CD4-positive, alpha-beta memory T cell (primary cell): ENCODE results near the gene MACROD2. TPM values are rescaled to one million over a fixed set of nuclear protein-coding genes. Genes with fewer than 3 reads are reported as not detected.

ENCODE experiments used
- CTCF ChIA-PET: fragments of 350-600 bp; sonication (Branson Sonifier 250); formaldehyde crosslinking; loops from one replicate; lab custom pipeline; 2021; ENCODE audit warnings: inconsistent platforms; ENCODE audit not compliant: partially characterized antibody; lab: Charles Lee
- POLR2A ChIA-PET: fragments of 350-600 bp; sonication (Branson Sonifier 250); formaldehyde crosslinking; loops from one replicate; lab custom pipeline; 2021; ENCODE audit not compliant: partially characterized antibody; lab: Charles Lee
- DNase-seq, 5 donors: peaks; one replicate each; pipeline versions ENCODE4 v3.0.0 to v3.0.0-alpha.2; 2020 to 2022; ENCODE audit warnings: mixed read lengths in 1 of 5
- H3K27ac ChIP-seq: one replicate; pipeline ENCODE4 v1.7.0; 2013; ENCODE audit warnings: low read depth, low read length
- H3K27me3 ChIP-seq: 2 replicates; pipeline ENCODE4 v1.7.0; 2013; ENCODE audit warnings: mild to moderate bottlenecking, low read length, moderate library complexity; ENCODE audit not compliant: insufficient read depth
- H3K36me3 ChIP-seq: 2 replicates; pipeline ENCODE4 v1.7.0; 2013; ENCODE audit warnings: mild to moderate bottlenecking, low read length, moderate library complexity; ENCODE audit not compliant: insufficient read depth
- H3K4me1 ChIP-seq: 2 replicates; pipeline ENCODE4 v1.7.0; 2013; ENCODE audit warnings: mild to moderate bottlenecking, low read length, moderate library complexity; ENCODE audit not compliant: insufficient read depth
- H3K4me3 ChIP-seq, 2 donors: one replicate each; pipeline ENCODE4 v1.7.0; 2013; ENCODE audit warnings: low read length in 2 of 2, mild to moderate bottlenecking in 1 of 2
- H3K9me3 ChIP-seq, 2 donors: one replicate each; pipeline ENCODE4 v1.7.0; 2013; ENCODE audit warnings: low read length in 2 of 2, control low read depth in 1 of 2; ENCODE audit not compliant: control insufficient read depth in 1 of 2
- H3K27ac Mint-ChIP-seq, 7 donors: one replicate each; pipeline ENCODE4 v1.8.0; 2020 to 2021; ENCODE audit warnings: mixed read lengths in 7 of 7, mild to moderate bottlenecking in 6 of 7, inconsistent platforms in 3 of 7, moderate library complexity in 3 of 7
- H3K27me3 Mint-ChIP-seq, 2 donors: one replicate each; pipeline ENCODE4 v1.8.0; 2020 to 2021; ENCODE audit warnings: mixed read lengths in 2 of 2
- H3K36me3 Mint-ChIP-seq, 2 donors: one replicate each; pipeline ENCODE4 v1.8.0; 2020 to 2021; ENCODE audit warnings: mixed read lengths in 2 of 2, inconsistent platforms in 1 of 2, mild to moderate bottlenecking in 1 of 2
- H3K4me1 Mint-ChIP-seq, 4 donors: one replicate each; pipeline ENCODE4 v1.8.0; 2020 to 2021; ENCODE audit warnings: mixed read lengths in 4 of 4, mild to moderate bottlenecking in 1 of 4
- H3K4me3 Mint-ChIP-seq, 8 donors: one replicate each; pipeline ENCODE4 v1.8.0; 2020 to 2021; ENCODE audit warnings: mixed read lengths in 8 of 8, mild to moderate bottlenecking in 7 of 8, moderate library complexity in 6 of 8, inconsistent platforms in 3 of 8
- H3K9me3 Mint-ChIP-seq, 8 donors: one replicate each; pipeline ENCODE4 v1.8.0; 2020 to 2021; ENCODE audit warnings: mixed read lengths in 8 of 8, mild to moderate bottlenecking in 5 of 8, inconsistent platforms in 3 of 8, moderate library complexity in 1 of 8
- intact Hi-C: fragments of 100-400 bp; cut with micrococcal nuclease; formaldehyde crosslinking; loops from one replicate; pipeline ENCODE4 v1.15.1; 2023
- polyA plus RNA-seq, 2 donors: library from polyadenylated mRNA; unstranded; fragments of 300-500 nt; fragmentation: Illumina TruSeq; gene quantifications; one replicate each; pipeline ENCODE4 v1.2.3, GENCODE V29; 2021
- total RNA-seq, 2 experiments: library from RNA; stranded (reverse); gene quantifications; one replicate each; pipeline ENCODE4 v1.2.3, GENCODE V29; 2021

The MACROD2 gene
- total and polyA plus RNA-seq, 4 experiments from 2014 or later = not detected

DNA sequence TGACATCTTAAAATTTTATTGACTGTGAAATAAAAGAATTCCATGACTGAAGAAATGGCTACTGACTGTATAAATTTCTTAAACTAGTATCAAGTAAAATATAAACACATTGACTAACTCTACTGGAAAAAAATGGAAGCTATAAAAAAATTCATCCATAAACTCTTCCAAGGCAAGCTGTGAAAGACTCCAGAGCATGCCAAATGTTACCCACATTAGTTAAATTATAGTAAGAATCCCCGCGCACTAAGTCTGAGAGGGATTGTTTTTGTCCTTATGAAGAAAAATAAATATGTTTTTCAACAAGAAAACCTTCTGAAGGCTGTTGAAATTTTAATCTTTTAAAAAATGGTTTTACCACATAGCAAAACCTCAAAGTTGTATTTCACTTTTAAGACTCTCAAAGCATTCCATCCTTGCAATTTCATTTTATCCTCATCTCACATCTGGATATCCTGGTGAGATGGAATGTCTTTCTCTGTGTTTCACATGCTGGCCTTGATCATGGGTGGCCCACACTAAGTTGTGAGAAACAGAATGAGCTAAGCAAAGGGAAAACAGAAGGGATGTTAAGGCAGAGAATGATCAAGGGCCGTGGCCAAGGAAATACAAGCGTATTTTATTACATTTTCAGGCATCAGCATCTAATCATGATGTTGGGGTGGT, 1845.5 kb downstream of the MACROD2 start:
- H3K4me1 Mint-ChIP-seq = no peaks in the 10 kb centered on the region
- no peaks in the 10 kb centered on the region for H3K36me3 ChIP-seq
- H3K27ac ChIP-seq = no peak overlapping the region
- no peaks in the 10 kb centered on the region for H3K4me1 ChIP-seq
- no peak for DNase-seq
- H3K4me3 ChIP-seq = no peak overlapping the region
- intact Hi-C loops = no loop called here
- H3K9me3 Mint-ChIP-seq = peaks cover 0 to 8% (median 4%) of the 10 kb centered on the region in 8 donors
- no peaks in the 10 kb centered on the region for H3K36me3 Mint-ChIP-seq
- no peak overlapping the region for H3K27ac Mint-ChIP-seq
- H3K27me3 ChIP-seq = no peaks in the 10 kb centered on the region
- ChIA-PET POLR2A (no interaction called here), CTCF (no interaction called here)
- no peaks in the 10 kb centered on the region for H3K27me3 Mint-ChIP-seq
- H3K9me3 ChIP-seq = no peaks in the 10 kb centered on the region
- H3K4me3 Mint-ChIP-seq = no peak overlapping the region

DNA sequence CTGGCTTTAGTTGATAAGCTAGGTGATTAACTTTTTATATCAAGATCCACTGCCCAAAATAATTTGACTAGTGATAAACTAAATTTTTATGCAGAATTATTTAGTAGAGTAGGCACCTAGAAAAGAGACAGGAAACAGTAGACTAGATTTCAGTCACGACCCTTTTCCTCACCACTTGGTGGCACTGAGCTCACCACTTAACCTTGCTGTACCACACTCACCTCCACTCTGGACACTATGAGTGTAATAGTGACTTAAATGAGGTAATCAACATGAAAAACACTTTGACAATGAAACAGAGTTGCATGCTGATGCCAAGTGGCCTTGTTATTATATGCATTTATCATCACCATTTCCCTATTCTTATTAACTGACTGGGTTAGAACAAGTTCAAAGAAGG, 1847.6 kb downstream of the MACROD2 start:
- CTCF ChIA-PET = no interaction called here
- no peaks in the 10 kb centered on the region for H3K36me3 ChIP-seq
- H3K27ac Mint-ChIP-seq = no peak overlapping the region
- H3K4me1 Mint-ChIP-seq = no peaks in the 10 kb centered on the region
- H3K27me3 ChIP-seq = no peaks in the 10 kb centered on the region
- H3K27ac ChIP-seq = no peak overlapping the region
- H3K9me3 Mint-ChIP-seq = peaks cover 0 to 8% (median 4%) of the 10 kb centered on the region in 8 donors
- no peak overlapping the region for H3K4me3 Mint-ChIP-seq
- H3K9me3 ChIP-seq = no peaks in the 10 kb centered on the region
- no peaks in the 10 kb centered on the region for H3K4me1 ChIP-seq
- no peaks in the 10 kb centered on the region for H3K36me3 Mint-ChIP-seq
- H3K27me3 Mint-ChIP-seq = no peaks in the 10 kb centered on the region
- H3K4me3 ChIP-seq = no peak overlapping the region
- POLR2A ChIA-PET = no interaction called here
- no peak for DNase-seq
- intact Hi-C loops = no loop called here

DNA sequence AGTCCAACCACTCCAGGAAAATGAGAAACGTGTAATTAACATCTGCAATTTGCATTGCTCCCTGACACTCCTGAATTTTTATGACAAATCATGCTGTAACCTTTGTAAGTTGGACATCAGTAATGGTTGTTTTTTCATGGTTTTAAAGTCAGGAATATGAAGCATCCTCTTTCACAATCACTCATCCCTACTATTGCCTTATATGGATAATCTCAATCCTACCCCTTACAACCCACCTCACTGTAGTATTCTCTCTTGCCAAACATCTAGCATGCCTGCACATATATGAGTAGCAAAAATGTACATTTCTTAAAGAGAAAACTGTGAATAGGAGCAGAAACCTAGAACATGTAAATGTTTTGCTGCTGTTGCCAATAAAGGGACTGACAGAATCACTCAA, 1848.5 kb downstream of the MACROD2 start:
- Histone ChIP-seq H3K9me3 (no peaks in the 10 kb centered on the region), H3K27me3 (no peaks in the 10 kb centered on the region), H3K36me3 (no peaks in the 10 kb centered on the region), H3K27ac (no peak overlapping the region), H3K4me3 (no peak overlapping the region), H3K4me1 (no peaks in the 10 kb centered on the region)
- Mint-ChIP-seq H3K27ac (no peak overlapping the region), H3K27me3 (no peaks in the 10 kb centered on the region), H3K4me3 (no peak overlapping the region), H3K4me1 (no peaks in the 10 kb centered on the region), H3K36me3 (no peaks in the 10 kb centered on the region), H3K9me3 (peaks cover 0 to 8% (median 4%) of the 10 kb centered on the region in 8 donors)
- intact Hi-C loops = no loop called here
- no peak for DNase-seq
- POLR2A ChIA-PET = no interaction called here
- CTCF ChIA-PET = no interaction called here

GRCh38 chr20:15847196-15847784, 1852.0 kb downstream of the MACROD2 start:
- H3K36me3 ChIP-seq = no peaks in the 10 kb centered on the region
- no peaks in the 10 kb centered on the region for H3K9me3 ChIP-seq
- intact Hi-C loops = no loop called here
- Mint-ChIP-seq H3K36me3 (no peaks in the 10 kb centered on the region), H3K9me3 (peaks cover 0 to 16% (median 5%) of the 10 kb centered on the region in 8 donors), H3K27me3 (no peaks in the 10 kb centered on the region), H3K27ac (no peak overlapping the region), H3K4me1 (no peaks in the 10 kb centered on the region), H3K4me3 (no peak overlapping the region)
- H3K4me1 ChIP-seq = no peaks in the 10 kb centered on the region
- H3K27me3 ChIP-seq = no peaks in the 10 kb centered on the region
- H3K27ac ChIP-seq = no peak overlapping the region
- POLR2A ChIA-PET = no interaction called here
- no peak overlapping the region for H3K4me3 ChIP-seq
- DNase-seq = no peak
- CTCF ChIA-PET = no interaction called here

DNA sequence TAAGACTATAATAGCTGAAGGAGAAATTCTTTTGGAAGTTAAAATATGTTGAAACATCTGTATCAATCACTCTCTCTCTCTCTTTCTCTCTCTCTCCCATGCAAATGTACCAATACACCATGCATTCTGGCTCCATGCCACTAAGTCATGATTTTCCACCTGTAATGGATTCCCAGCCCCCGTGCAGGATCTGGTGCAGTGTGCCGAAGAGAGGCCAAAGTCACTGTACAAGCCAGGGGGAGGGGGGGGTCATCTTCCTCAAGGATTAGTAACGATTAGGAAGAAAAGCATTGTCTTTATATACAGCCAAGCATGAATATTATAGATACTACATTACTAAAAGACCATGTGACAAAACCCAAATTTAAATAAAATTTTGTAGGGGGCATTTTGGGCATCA, 1852.8 kb downstream of the MACROD2 start:
- Histone ChIP-seq H3K4me1 (no peaks in the 10 kb centered on the region), H3K36me3 (no peaks in the 10 kb centered on the region), H3K4me3 (no peak overlapping the region), H3K9me3 (no peaks in the 10 kb centered on the region), H3K27me3 (no peaks in the 10 kb centered on the region), H3K27ac (no peak overlapping the region)
- no peaks in the 10 kb centered on the region for H3K27me3 Mint-ChIP-seq
- H3K36me3 Mint-ChIP-seq = no peaks in the 10 kb centered on the region
- no peak overlapping the region for H3K4me3 Mint-ChIP-seq
- ChIA-PET POLR2A (no interaction called here), CTCF (no interaction called here)
- DNase-seq = no peak
- intact Hi-C loops = no loop called here
- H3K27ac Mint-ChIP-seq = no peak overlapping the region
- peaks cover 0 to 16% (median 4%) of the 10 kb centered on the region in 8 donors for H3K9me3 Mint-ChIP-seq
- no peaks in the 10 kb centered on the region for H3K4me1 Mint-ChIP-seq

DNA sequence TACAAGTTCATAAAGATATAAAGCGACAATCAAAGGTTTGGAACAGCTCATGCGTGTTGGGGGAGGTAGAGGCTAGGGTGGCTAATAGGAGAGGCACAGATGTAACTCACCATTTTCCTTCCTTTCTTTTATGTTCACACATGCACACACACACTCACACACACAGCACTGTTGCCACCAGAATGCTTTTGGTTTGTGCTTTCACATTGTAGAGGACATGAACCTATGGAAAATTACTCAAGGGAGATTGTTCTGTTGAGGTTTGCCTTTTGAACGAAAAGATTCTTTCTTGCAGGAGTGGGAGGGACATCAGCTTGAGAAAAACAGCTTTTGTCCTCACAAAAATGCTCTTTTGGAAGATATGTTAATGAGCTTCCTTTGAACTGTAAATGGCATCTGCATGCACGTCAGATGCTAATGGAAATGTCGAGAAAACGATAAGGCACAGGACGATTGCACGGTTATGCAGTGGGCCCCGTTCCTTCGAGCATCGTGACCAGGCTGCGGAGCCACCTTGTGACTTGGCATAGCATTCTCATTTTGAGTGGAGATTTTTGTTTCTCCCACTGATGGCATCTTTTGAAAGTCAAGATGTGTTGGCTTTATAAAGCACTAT, 1853.8 kb downstream of the MACROD2 start:
- H3K27me3 ChIP-seq = no peaks in the 10 kb centered on the region
- Mint-ChIP-seq H3K27me3 (no peaks in the 10 kb centered on the region), H3K4me1 (no peaks in the 10 kb centered on the region), H3K27ac (no peak overlapping the region), H3K4me3 (no peak overlapping the region), H3K36me3 (no peaks in the 10 kb centered on the region), H3K9me3 (peaks cover 0 to 16% (median 5%) of the 10 kb centered on the region in 8 donors)
- no peaks in the 10 kb centered on the region for H3K4me1 ChIP-seq
- H3K4me3 ChIP-seq = no peak overlapping the region
- H3K9me3 ChIP-seq = no peaks in the 10 kb centered on the region
- H3K27ac ChIP-seq = no peak overlapping the region
- POLR2A ChIA-PET = no interaction called here
- DNase-seq = no peak
- CTCF ChIA-PET = no interaction called here
- no peaks in the 10 kb centered on the region for H3K36me3 ChIP-seq
- intact Hi-C loops = no loop called here

- Histone ChIP-seq H3K4me3 (no peak overlapping the region), H3K27me3 (no peaks in the 10 kb centered on the region), H3K9me3 (no peaks in the 10 kb centered on the region), H3K27ac (no peak overlapping the region), H3K4me1 (no peaks in the 10 kb centered on the region), H3K36me3 (no peaks in the 10 kb centered on the region)
- CTCF ChIA-PET = no interaction called here
- H3K9me3 Mint-ChIP-seq = peaks cover 0 to 12% (median 6%) of the 10 kb centered on the region in 8 donors
- no peaks in the 10 kb centered on the region for H3K36me3 Mint-ChIP-seq
- intact Hi-C loops = no loop called here
- no peaks in the 10 kb centered on the region for H3K27me3 Mint-ChIP-seq
- DNase-seq = no peak
- H3K4me3 Mint-ChIP-seq = no peak overlapping the region
- H3K27ac Mint-ChIP-seq = no peak overlapping the region
- no peaks in the 10 kb centered on the region for H3K4me1 Mint-ChIP-seq
- POLR2A ChIA-PET = no interaction called here
Measured at GRCh38 chr20:15851576-15852215, 1856.4 kb downstream of the MACROD2 start.
